ENCODE measurements around the gene MTSS2.
"Not testable (repeated sequence)": the region's sequence is repeated elsewhere in the genome, so short reads cannot be mapped to it uniquely, and the experiment has no call there.

Gene MTSS2

GRCh38 chr16:70649300-70649699 lies 36.6 kb downstream of the MTSS2 start:
- DNase-seq = no peak

DNA sequence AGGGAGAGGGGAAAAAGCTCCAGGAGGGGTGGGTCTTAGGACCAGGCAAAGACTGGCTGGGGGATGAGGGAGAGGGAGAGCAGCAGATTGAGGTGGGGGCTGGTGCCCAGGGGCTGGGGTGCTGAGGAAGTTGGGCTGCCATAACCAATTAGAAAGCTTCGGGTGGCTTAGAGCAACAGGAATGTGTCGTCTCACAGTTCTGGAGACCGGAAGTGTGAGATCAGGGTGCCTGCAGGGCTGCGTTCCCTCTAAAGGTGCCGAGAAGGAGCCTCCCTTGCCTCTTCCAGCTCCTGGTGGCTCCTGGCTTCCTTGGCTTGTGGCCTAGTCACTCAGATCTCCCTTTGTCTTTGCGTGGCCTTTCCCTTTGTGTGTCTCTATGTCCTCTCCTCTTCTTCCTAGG lies 37.2 kb downstream of the MTSS2 start:
- DNase-seq = no peak

DNA sequence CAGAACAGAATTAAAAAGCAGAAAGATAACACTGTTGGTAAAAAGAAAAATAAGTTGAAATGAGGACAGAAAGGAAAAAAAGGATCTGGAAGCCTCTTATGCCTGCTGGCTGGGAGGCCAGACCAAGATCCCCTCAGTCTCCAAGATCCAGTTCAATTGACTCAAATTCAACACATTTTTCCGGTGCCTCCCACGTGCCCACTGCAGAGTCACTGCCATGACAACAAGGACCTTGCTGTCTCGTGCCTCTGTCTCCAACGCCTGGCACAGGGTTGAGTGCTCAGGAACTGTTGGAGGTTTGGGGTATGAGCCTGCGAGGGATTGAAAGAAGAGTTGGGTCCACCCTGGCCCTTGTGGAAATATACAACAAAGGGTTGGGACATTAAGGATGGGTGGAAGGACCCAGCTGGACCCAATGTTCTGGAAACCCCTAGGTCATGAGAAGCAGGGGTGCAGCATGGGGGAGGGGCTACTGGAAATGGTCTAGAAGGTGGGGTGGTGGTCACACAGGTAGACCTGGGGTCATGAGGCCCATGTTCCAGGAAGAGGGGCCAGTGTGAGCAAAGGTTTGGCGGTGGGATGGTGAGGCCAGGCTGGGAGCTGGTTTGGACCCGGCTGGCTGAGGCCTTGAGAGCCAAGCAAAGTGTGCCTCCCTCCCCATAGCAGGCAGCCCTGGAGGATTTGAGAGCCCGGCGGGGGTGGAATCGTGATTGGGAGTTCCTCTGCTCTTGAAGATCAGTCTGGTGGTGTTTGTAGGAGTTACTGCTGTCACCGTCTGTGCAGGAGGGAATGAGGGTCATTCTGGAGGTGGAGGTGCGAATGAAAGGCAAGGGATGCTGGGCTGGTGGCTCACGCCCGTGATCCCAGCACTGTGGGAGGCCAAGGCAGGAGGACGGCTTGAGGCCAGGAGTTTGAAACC lies 38.2 kb downstream of the MTSS2 start:
- no peak for DNase-seq

GRCh38 chr16:70646260-70647241 lies 39.3 kb downstream of the MTSS2 start, which contains the start of gene IL34:
IL34 (plus strand) TSS chr16:70646559; CDS start chr16:70646948, 389 bp downstream.
- peak; percentile 75 for DNase-seq

DNA sequence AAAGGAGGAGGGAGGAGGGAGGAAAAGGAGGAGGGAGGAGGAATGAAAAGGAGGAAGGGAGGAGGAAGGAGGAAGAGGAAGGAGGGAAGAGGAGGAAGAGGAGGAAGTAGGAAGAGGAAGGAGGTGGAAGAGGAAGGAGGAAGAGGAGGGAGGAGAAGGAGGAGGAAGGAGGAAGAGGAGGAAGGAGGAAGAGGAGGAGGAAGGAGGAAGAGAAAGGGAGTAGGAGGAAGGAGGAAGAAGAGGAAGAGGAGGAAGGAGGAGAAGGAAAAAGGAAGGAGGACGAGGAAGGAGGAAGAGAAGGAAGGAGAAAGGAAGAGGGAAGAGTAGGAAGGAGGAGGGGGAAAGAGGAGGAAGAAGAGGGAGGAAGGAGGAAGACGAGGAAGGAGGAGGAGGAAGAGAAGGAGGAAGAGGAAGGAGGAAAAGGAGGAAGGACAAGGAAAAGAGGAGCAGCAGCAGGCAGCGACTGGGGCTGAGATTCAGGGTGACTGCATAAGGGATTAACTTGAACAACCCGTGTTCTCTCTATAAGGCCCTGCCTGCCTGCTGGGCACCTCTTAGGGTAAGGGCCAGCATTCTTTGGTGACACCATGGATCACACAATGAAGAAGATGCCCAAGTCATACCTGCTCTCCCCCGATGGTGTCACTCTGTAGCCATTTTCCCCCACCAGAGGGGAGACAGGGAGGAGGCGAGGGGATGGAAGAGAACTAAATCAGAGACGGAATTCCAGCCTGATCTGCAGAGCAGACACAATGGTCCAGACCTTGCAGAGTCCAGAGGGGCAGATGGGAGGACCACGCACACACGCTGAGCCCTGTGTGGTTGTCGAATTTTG lies 40.9 kb downstream of the MTSS2 start:
- peak; percentile 2 for DNase-seq

- not testable (repeated sequence) for DNase-seq
Observed at GRCh38 chr16:70643264-70643663, 42.6 kb downstream of the MTSS2 start.

GRCh38 chr16:70642633-70643032 lies 43.2 kb downstream of the MTSS2 start:
- DNase-seq = no peak

GRCh38 chr16:70638814-70639792 lies 46.8 kb downstream of the MTSS2 start:
- DNase-seq = no peak
